Mammary epithelial cell (primary cell): ENCODE data around the gene RIMS3.

Experiments
- CTCF ChIP-seq, 2 donors: IDR thresholded peaks in 1 of 2; conservative IDR thresholded peaks in 1 of 2; 2 replicates each; pipeline ENCODE4 v1.5.1; 2011 to 2012; ENCODE audit warnings: inconsistent platforms in 2 of 2, low read length in 2 of 2, mild to moderate bottlenecking in 2 of 2, control low read depth in 1 of 2, low read depth in 1 of 2; ENCODE audit not compliant: insufficient read depth in 1 of 2; ENCODE audit errors: extremely low read depth in 1 of 2
- EZH2 ChIP-seq: IDR thresholded peaks from 2 replicates; pipeline ENCODE4 v1.6.1; 2012; ENCODE audit warnings: low read length, inconsistent platforms, borderline replicate concordance

- TF ChIP-seq CTCF (conservative IDR thresholded peaks at IDR 0.05 in 1 of 2, IDR thresholded peaks at IDR 0.05 in 1 of 2; ENCODE audit: extremely low read depth in 1 of 2, insufficient read depth in 1 of 2, low read depth in 1 of 2, low read length in 2 of 2) (no peak), EZH2 (no peak)
Measured at GRCh38 chr1:40699787-40700186, 34.3 kb upstream of the RIMS3 start.
